ENCODE measurements around the gene SPOP.

DNA sequence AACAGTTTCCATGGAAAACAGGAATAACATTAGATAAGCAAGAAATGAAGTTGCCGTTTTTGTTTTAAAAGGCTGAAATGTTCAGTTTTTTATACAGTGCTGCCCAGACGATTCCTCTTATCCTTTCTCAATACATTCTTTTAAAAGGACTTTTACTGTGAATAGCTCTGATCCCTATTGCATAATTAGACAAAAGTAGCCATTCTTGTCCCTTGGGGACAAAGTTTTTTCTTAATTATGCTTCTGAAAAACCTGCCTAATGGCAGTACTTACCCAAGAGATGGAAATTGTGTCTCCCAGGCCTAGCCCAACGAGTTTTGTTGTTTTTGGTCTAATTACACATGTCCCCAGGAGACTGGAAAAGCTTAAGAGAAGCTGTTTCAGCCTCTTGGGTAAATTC is 74.7 kb downstream of the SPOP start:
- TF ChIP-seq, protein P1, sequence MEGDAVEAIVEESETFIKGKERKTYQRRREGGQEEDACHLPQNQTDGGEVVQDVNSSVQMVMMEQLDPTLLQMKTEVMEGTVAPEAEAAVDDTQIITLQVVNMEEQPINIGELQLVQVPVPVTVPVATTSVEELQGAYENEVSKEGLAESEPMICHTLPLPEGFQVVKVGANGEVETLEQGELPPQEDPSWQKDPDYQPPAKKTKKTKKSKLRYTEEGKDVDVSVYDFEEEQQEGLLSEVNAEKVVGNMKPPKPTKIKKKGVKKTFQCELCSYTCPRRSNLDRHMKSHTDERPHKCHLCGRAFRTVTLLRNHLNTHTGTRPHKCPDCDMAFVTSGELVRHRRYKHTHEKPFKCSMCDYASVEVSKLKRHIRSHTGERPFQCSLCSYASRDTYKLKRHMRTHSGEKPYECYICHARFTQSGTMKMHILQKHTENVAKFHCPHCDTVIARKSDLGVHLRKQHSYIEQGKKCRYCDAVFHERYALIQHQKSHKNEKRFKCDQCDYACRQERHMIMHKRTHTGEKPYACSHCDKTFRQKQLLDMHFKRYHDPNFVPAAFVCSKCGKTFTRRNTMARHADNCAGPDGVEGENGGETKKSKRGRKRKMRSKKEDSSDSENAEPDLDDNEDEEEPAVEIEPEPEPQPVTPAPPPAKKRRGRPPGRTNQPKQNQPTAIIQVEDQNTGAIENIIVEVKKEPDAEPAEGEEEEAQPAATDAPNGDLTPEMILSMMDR (IDR thresholded peaks at IDR 0.05) = no peak
- no peak for TF ChIP-seq POLR2A (IDR thresholded peaks at IDR 0.05)
